ENCODE data around the gene DNAH10. TPM values are rescaled to one million over a fixed set of nuclear protein-coding genes. Genes with fewer than 3 reads are reported as not detected.

The DNAH10 gene
- total RNA-seq, 1 experiment from 2014 or later = 0.14 TPM

GRCh38 chr12:123976227-123976826 lies 214.2 kb downstream of the DNAH10 start:
- CTCF ChIA-PET = no interaction called here
- intact Hi-C loops (cut with micrococcal nuclease; ENCODE audit: unreplicated experiment) = no loop called here
- TF ChIP-seq, protein P1, sequence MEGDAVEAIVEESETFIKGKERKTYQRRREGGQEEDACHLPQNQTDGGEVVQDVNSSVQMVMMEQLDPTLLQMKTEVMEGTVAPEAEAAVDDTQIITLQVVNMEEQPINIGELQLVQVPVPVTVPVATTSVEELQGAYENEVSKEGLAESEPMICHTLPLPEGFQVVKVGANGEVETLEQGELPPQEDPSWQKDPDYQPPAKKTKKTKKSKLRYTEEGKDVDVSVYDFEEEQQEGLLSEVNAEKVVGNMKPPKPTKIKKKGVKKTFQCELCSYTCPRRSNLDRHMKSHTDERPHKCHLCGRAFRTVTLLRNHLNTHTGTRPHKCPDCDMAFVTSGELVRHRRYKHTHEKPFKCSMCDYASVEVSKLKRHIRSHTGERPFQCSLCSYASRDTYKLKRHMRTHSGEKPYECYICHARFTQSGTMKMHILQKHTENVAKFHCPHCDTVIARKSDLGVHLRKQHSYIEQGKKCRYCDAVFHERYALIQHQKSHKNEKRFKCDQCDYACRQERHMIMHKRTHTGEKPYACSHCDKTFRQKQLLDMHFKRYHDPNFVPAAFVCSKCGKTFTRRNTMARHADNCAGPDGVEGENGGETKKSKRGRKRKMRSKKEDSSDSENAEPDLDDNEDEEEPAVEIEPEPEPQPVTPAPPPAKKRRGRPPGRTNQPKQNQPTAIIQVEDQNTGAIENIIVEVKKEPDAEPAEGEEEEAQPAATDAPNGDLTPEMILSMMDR (IDR thresholded peaks at IDR 0.05; ENCODE audit: unreplicated experiment) = no peak
- no peak overlapping the region for H3K27ac Mint-ChIP-seq (ENCODE audit: unreplicated experiment)
- no peak for DNase-seq
- H3K4me1 Mint-ChIP-seq (ENCODE audit: low read depth, unreplicated experiment) = peaks cover 19% of the 10 kb centered on the region
- no peaks in the 10 kb centered on the region for H3K27me3 Mint-ChIP-seq (ENCODE audit: unreplicated experiment)
- no peaks in the 10 kb centered on the region for H3K9me3 Mint-ChIP-seq (ENCODE audit: low read depth, unreplicated experiment)
- no peak overlapping the region for H3K4me3 Mint-ChIP-seq (ENCODE audit: low read depth, unreplicated experiment)
- peaks cover 55% of the 10 kb centered on the region for H3K36me3 Mint-ChIP-seq (ENCODE audit: insufficient read depth, unreplicated experiment)
- no TSS peak for BruUV-seq (replicated peaks)

DNA sequence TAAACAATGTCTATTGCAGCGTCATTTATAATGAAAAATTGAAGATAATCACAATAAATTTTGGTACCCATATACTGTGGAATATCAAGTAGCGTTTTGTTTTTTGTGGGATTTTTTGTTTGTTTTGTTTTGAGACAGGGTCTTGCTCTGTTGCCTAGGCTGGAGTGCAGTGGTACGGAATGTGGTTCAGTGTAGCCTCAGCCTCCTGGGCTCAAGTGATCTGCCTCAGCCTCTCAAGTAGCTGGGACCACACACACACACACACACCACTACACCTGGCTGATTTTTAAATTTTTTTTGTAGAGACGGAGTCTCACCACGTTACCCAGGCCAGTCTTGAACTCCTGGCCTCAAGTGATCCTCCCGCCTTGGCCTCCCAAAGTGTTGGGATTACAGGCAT lies 217.5 kb downstream of the DNAH10 start:
- intact Hi-C loops (cut with micrococcal nuclease; ENCODE audit: unreplicated experiment) = no loop called here

GRCh38 chr12:123982269-123982668 lies 220.2 kb downstream of the DNAH10 start:
- peaks cover 17% of the 10 kb centered on the region for H3K4me1 Mint-ChIP-seq (ENCODE audit: low read depth, unreplicated experiment)
- no peak overlapping the region for H3K27ac Mint-ChIP-seq (ENCODE audit: unreplicated experiment)
- no TSS peak for BruUV-seq (replicated peaks)
- intact Hi-C loops (cut with micrococcal nuclease; ENCODE audit: unreplicated experiment) = no loop called here
- DNase-seq = no peak
- no peak overlapping the region for H3K4me3 Mint-ChIP-seq (ENCODE audit: low read depth, unreplicated experiment)
- CTCF ChIA-PET = no interaction called here
- no peaks in the 10 kb centered on the region for H3K27me3 Mint-ChIP-seq (ENCODE audit: unreplicated experiment)
- TF ChIP-seq, protein P1 (IDR thresholded peaks at IDR 0.05; ENCODE audit: unreplicated experiment) = no peak
- H3K36me3 Mint-ChIP-seq (ENCODE audit: insufficient read depth, unreplicated experiment) = peaks cover 11% of the 10 kb centered on the region
- no peaks in the 10 kb centered on the region for H3K9me3 Mint-ChIP-seq (ENCODE audit: low read depth, unreplicated experiment)

More for the DNA sequence above, 217.5 kb downstream of the DNAH10 start:
- BruUV-seq (replicated peaks) = no TSS peak
- Mint-ChIP-seq H3K27ac (ENCODE audit: unreplicated experiment) (no peak overlapping the region), H3K36me3 (ENCODE audit: insufficient read depth, unreplicated experiment) (peaks cover 31% of the 10 kb centered on the region), H3K4me3 (ENCODE audit: low read depth, unreplicated experiment) (no peak overlapping the region), H3K27me3 (ENCODE audit: unreplicated experiment) (no peaks in the 10 kb centered on the region), H3K4me1 (ENCODE audit: low read depth, unreplicated experiment) (peaks cover 28% of the 10 kb centered on the region), H3K9me3 (ENCODE audit: low read depth, unreplicated experiment) (no peaks in the 10 kb centered on the region)
- TF ChIP-seq, protein P1 (IDR thresholded peaks at IDR 0.05; ENCODE audit: unreplicated experiment) = no peak
- CTCF ChIA-PET = no interaction called here
- no peak for DNase-seq

- no peak overlapping the region for H3K27ac Mint-ChIP-seq (ENCODE audit: unreplicated experiment)
- no peaks in the 10 kb centered on the region for H3K9me3 Mint-ChIP-seq (ENCODE audit: low read depth, unreplicated experiment)
- BruUV-seq (replicated peaks) = no TSS peak
- CTCF ChIA-PET = interaction anchor here (1.0 to 1.2 kb wide), 2 partner anchors 11 to 78 kb away, joined by 3 read pairs; no protein-coding TSS in a partner anchor
- peaks cover 19% of the 10 kb centered on the region for H3K36me3 Mint-ChIP-seq (ENCODE audit: insufficient read depth, unreplicated experiment)
- H3K4me1 Mint-ChIP-seq (ENCODE audit: low read depth, unreplicated experiment) = peaks cover 27% of the 10 kb centered on the region
- DNase-seq = peak; percentile 46
- intact Hi-C loops (cut with micrococcal nuclease; ENCODE audit: unreplicated experiment) = loop anchor here (1.0 kb wide), 2 partner anchors 79 to 183 kb away; no protein-coding TSS in a partner anchor
- H3K27me3 Mint-ChIP-seq (ENCODE audit: unreplicated experiment) = no peaks in the 10 kb centered on the region
- TF ChIP-seq, protein P1 (IDR thresholded peaks at IDR 0.05; ENCODE audit: unreplicated experiment) = peak; percentile 41
- H3K4me3 Mint-ChIP-seq (ENCODE audit: low read depth, unreplicated experiment) = no peak overlapping the region
Observed at GRCh38 chr12:123983822-123984485, 221.9 kb downstream of the DNAH10 start.

Measured in Calu3 (cell line).